ENCODE data around the gene WDHD1. TPM values are rescaled to one million over a fixed set of nuclear protein-coding genes. Genes with fewer than 3 reads are reported as not detected.

WDHD1 gene
- total and polyA plus RNA-seq, 2 of the 4 experiments (the other 2 are of a cell fraction), result 4.4 to 13.1 TPM

DNA sequence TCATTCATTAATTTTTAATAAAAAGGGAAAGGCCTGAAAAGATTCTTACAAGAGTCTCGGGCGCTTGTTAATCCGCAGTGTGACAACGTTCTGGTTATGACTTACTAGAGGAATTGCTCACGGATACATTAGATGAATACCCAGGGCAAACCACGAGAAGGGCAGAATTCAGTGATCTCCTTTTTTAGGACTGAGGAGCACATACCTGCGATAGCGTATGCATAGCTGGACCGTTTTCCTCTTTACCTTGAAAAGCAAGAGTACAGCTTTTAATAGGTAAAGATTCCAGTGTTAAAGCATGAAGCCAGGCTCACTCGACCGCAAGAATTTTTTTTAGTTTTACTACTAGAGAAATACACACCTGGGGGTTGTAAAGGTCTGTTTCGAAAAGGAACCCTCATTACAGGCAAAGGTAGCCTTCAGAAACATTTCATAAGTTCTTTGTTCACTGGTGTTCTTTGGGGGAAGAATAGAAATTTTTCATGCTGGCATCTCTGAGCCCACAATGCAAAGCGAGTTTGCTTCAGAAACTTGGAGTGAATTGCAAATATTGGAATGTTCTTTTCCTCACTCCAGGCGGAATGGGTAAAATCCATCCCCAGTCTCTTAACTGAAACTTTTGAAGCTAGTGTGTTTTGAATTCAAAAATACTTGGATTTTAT lies 25.5 kb upstream of the WDHD1 start (continued):
- TF ChIP-seq CEBPB (IDR thresholded peaks at IDR 0.05; ENCODE audit: low read depth, low read length), result no peak

DNA sequence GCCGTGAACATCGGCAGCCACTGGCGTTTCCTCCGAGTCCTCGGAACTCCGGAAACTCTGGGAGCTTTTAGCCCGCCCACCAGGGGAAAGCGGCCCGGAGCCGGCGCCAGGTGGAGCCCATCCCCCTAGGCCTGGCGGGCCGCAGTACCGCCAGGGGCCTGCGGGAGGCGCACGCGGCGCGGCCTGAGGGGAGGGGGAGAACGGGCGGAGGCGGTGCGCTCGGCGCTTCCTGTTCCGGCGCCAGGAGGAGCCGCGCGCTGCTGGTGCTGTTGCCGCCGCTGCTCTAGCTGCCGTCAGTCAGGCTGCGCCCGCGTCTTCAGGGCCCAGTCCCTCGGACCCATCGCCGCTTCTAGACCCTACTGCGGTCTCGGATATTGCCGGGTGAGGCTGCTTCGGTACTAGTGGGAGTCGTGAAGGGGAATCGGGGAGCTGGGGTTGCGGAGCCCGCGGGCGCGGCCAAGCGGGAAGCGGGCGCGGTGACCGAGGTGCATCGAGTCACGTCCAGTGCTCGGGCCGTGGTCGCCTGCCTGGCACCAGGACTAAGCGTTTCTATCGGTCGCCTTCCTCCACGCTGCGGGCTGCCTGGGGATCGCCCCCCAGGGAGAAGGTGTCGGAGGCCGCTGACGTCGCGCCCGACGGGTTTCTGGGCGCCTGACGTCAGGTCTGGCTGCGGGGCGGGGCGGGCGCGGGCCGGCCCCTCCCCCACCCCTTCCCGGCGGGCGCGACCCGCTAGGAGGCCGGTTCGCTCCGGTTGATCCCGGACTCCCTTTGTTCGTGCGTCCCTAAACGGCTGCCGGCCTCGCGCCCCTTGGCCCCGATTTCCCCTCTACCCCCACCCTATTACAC lies 24.7 kb upstream of the WDHD1 start, which contains the start of gene MAPK1IP1L:
TSS of gene MAPK1IP1L (plus strand) at position 225 of the 846 bp plus-strand sequence. CDS start 10,037 bp downstream, outside the sequence.
- Histone ChIP-seq H3K23ac (ENCODE audit: low read depth, low read length) (peak within 1 kb of the TSS; percentile 99), H4K8ac (ENCODE audit: low read depth in 2 of 2, low read length in 2 of 2) (peak within 1 kb of the TSS; percentile 99 to 100), H3K14ac (replicated peaks; ENCODE audit: low read depth, low read length) (peak within 1 kb of the TSS; percentile 100), H3K27me3 (ENCODE audit: control insufficient read depth, insufficient read depth, low read length) (no peaks in the 10 kb centered on the region), H4K91ac (ENCODE audit: insufficient read depth, low read depth, low read length) (peak within 1 kb of the TSS; percentile 97), H3K9me3 (ENCODE audit: control insufficient read depth, insufficient read depth, low read length) (no peaks in the 10 kb centered on the region), H3K4ac (ENCODE audit: low read depth, low read length) (peak within 1 kb of the TSS; percentile 100), H3K9ac (ENCODE audit: low read depth, low read length) (peak within 1 kb of the TSS; percentile 100), H3K18ac (ENCODE audit: low read depth, low read length) (peak within 1 kb of the TSS; percentile 85), H2AK9ac (replicated peaks; ENCODE audit: low read depth, low read length, poor library complexity) (peak within 1 kb of the TSS; percentile 98), H2BK15ac (ENCODE audit: low read depth, low read length) (peak within 1 kb of the TSS; percentile 86; the same call in 2 of the 3 replicates), H3K4me2 (ENCODE audit: low read depth, low read length) (peak within 1 kb of the TSS; percentile 99), H2BK5ac (ENCODE audit: low read depth, low read length, poor library complexity, severe bottlenecking) (peak within 1 kb of the TSS; percentile 94), H3K56ac (ENCODE audit: extremely low read depth, insufficient read depth, low read length) (peak within 1 kb of the TSS; percentile 99), H3K4me1 (ENCODE audit: control insufficient read depth, insufficient read depth, low read length) (no peaks in the 10 kb centered on the region), H4K20me1 (ENCODE audit: insufficient read depth, low read length) (peaks cover 45% of the 10 kb centered on the region), H3K36me3 (ENCODE audit: control insufficient read depth, insufficient read depth, low read length) (peaks cover 5% of the 10 kb centered on the region; the same call in 1 of the 2 replicates), H2BK20ac (ENCODE audit: low read depth, low read length) (peak within 1 kb of the TSS; percentile 67; the same call in 1 of the 2 replicates), H2AK5ac (ENCODE audit: low read depth, low read length) (peak within 1 kb of the TSS; percentile 97), H3K9me1 (ENCODE audit: insufficient read depth, low read length) (no peaks in the 10 kb centered on the region), H4K5ac (ENCODE audit: low read depth, low read length) (peak within 1 kb of the TSS; percentile 97), H3K4me3 (ENCODE audit: insufficient read depth, low read depth, low read length) (peak within 1 kb of the TSS; percentile 79), H2BK120ac (ENCODE audit: low read depth, low read length) (peak within 1 kb of the TSS; percentile 87), H3K79me1 (ENCODE audit: low read depth in 1 of 2, low read length in 2 of 2) (peaks cover 10 to 31% of the 10 kb centered on the region in 2 experiments), H2AFZ (replicated peaks; ENCODE audit: low read length, poor library complexity) (peak within 1 kb of the TSS; percentile 100), H3K27ac (ENCODE audit: insufficient read depth, low read length) (peak within 1 kb of the TSS; percentile 95)
- ChIA-PET POLR2A (ENCODE audit: unreplicated experiment) (interaction anchor here (0.6 kb wide), 1 partner anchor 36 kb away, joined by 4 read pairs; no protein-coding TSS in a partner anchor), CTCF (interaction anchor here (0.5 to 1.7 kb wide), 16 partner anchors 9 to 139 kb away, joined by 3 to 11 read pairs (median 3); no protein-coding TSS in a partner anchor)
- ATAC-seq (ENCODE audit: low read depth), result peak; percentile 96
- BruUV-seq (replicated peaks), result no TSS peak
- dilution Hi-C loops (cut with HindIII; ENCODE audit: low sequenced_read_pairs, unreplicated experiment) (no loop called here), intact Hi-C loops (cut with micrococcal nuclease) (no loop called here), in situ Hi-C loops (cut with MboI; ENCODE audit: low sequenced_read_pairs) (no loop called here)
- WGBS, 2 experiments (ENCODE audit: extremely low coverage in 2 of 2, insufficient read length in 1 of 2), result 1% methylated on average over 36 of the region's 98 CpGs; no CpG with 5 or more reads in 1 of the 2 experiments
- DNase-seq, result peak; percentile 88
- peak; percentile 67 for TF ChIP-seq RAD21 (IDR thresholded peaks at IDR 0.05; ENCODE audit: low read length)
- TF ChIP-seq POLR2A (IDR thresholded peaks at IDR 0.05; ENCODE audit: low read depth, low read length), result peak; percentile 98
- TF ChIP-seq BHLHE40 (IDR thresholded peaks at IDR 0.05; ENCODE audit: low read depth, low read length), result peak; percentile 30; the same call in 1 of the 2 replicates
- TF ChIP-seq RFX5 (IDR thresholded peaks at IDR 0.05; ENCODE audit: low read depth, low read length), result no peak
- peak; percentile 17 for TF ChIP-seq MXI1 (IDR thresholded peaks at IDR 0.05; ENCODE audit: borderline replicate concordance, low read depth, low read length)
- no peak for TF ChIP-seq RCOR1 (IDR thresholded peaks at IDR 0.05; ENCODE audit: insufficient replicate concordance, low read length)
- TF ChIP-seq NFE2L2 (IDR thresholded peaks at IDR 0.05; ENCODE audit: low read depth, low read length), result no peak
- TF ChIP-seq, protein P1, sequence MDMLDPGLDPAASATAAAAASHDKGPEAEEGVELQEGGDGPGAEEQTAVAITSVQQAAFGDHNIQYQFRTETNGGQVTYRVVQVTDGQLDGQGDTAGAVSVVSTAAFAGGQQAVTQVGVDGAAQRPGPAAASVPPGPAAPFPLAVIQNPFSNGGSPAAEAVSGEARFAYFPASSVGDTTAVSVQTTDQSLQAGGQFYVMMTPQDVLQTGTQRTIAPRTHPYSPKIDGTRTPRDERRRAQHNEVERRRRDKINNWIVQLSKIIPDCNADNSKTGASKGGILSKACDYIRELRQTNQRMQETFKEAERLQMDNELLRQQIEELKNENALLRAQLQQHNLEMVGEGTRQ (IDR thresholded peaks at IDR 0.05; ENCODE audit: low read depth, low read length), result peak; percentile 44; the same call in 1 of the 2 replicates
- TF ChIP-seq, protein P2, sequence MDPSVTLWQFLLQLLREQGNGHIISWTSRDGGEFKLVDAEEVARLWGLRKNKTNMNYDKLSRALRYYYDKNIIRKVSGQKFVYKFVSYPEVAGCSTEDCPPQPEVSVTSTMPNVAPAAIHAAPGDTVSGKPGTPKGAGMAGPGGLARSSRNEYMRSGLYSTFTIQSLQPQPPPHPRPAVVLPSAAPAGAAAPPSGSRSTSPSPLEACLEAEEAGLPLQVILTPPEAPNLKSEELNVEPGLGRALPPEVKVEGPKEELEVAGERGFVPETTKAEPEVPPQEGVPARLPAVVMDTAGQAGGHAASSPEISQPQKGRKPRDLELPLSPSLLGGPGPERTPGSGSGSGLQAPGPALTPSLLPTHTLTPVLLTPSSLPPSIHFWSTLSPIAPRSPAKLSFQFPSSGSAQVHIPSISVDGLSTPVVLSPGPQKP (IDR thresholded peaks at IDR 0.05; ENCODE audit: borderline replicate concordance, low read depth, low read length), result no peak
- TF ChIP-seq SMC3 (IDR thresholded peaks at IDR 0.05; ENCODE audit: low read depth, low read length), result peak; percentile 55
- no peak for TF ChIP-seq MAFK (IDR thresholded peaks at IDR 0.05; ENCODE audit: low read depth, low read length)

Data from IMR-90 (cell line).